DMS79 (cell line): ENCODE results near the gene FRMD8.
"Not testable (repeated sequence)": the region's sequence is repeated elsewhere in the genome, so short reads cannot be mapped to it uniquely, and the experiment has no call there.

Source experiments
- DNase-seq: peaks from one replicate; lab custom pipeline; 2025; lab: John Stamatoyannopoulos, UW

Gene FRMD8

GRCh38 chr11:65393513-65394079, 7.2 kb downstream of the FRMD8 start:
- no peak for DNase-seq

GRCh38 chr11:65394125-65394536, 7.7 kb downstream of the FRMD8 start:
- no peak for DNase-seq

GRCh38 chr11:65395961-65396530, 9.6 kb downstream of the FRMD8 start:
- DNase-seq, result no peak

GRCh38 chr11:65396769-65397745, 10.6 kb downstream of the FRMD8 start:
- no peak for DNase-seq

- DNase-seq, result no peak
These were observed 12.0 kb downstream of the FRMD8 start for GRCh38 chr11:65398362-65398910.

GRCh38 chr11:65399249-65399648, 12.8 kb downstream of the FRMD8 start:
- no peak for DNase-seq

- DNase-seq, result no peak
These were observed 13.4 kb downstream of the FRMD8 start for GRCh38 chr11:65399845-65400244.

- no peak for DNase-seq
These were observed 14.1 kb downstream of the FRMD8 start for GRCh38 chr11:65400307-65401072.

GRCh38 chr11:65401073-65401802, 14.8 kb downstream of the FRMD8 start:
- DNase-seq, result no peak

GRCh38 chr11:65401803-65402248, 15.4 kb downstream of the FRMD8 start:
- no peak for DNase-seq

- no peak for DNase-seq
These were observed 16.4 kb downstream of the FRMD8 start for GRCh38 chr11:65402790-65403189.

- no peak for DNase-seq
These were observed 17.2 kb downstream of the FRMD8 start for GRCh38 chr11:65403607-65404121.

- no peak for DNase-seq
These were observed 17.8 kb downstream of the FRMD8 start for GRCh38 chr11:65404210-65404609.

- no peak for DNase-seq
These were observed 18.4 kb downstream of the FRMD8 start for GRCh38 chr11:65404638-65405339.

- no peak for DNase-seq
These were observed 24.7 kb downstream of the FRMD8 start for GRCh38 chr11:65410936-65411680.

- no peak for DNase-seq
These were observed 25.2 kb downstream of the FRMD8 start for GRCh38 chr11:65411681-65412070.

- no peak for DNase-seq
These were observed 26.0 kb downstream of the FRMD8 start for GRCh38 chr11:65412271-65413076.

GRCh38 chr11:65413077-65413664, 26.7 kb downstream of the FRMD8 start:
- DNase-seq, result not testable (repeated sequence)
